ENCODE results near the gene TMEM33. TPM values are rescaled to one million over a fixed set of nuclear protein-coding genes. Genes with fewer than 3 reads are reported as not detected.

TMEM33 gene
- total RNA-seq, 1 donor from 2014 or later: 44.4 TPM

GRCh38 chr4:41949531-41949930 is 14.3 kb downstream of the TMEM33 start:
- Histone ChIP-seq H3K9me3 (no peaks in the 10 kb centered on the region), H3K4me1 (no peaks in the 10 kb centered on the region), H3K36me3 (peaks cover 0 to 45% of the 10 kb centered on the region in 2 donors), H3K4me3 (no peak overlapping the region), H3K27me3 (no peaks in the 10 kb centered on the region), H3K27ac (no peak overlapping the region)
- TF ChIP-seq POLR2A (IDR thresholded peaks at IDR 0.05) (no peak), CTCF (IDR thresholded peaks at IDR 0.05) (no peak), POLR2AphosphoS5 (IDR thresholded peaks at IDR 0.05; ENCODE audit: insufficient read depth in 1 of 2, low read depth in 1 of 2) (no peak)
- no peak for DNase-seq (ENCODE audit: extremely low spot score in 2 of 2)
- intact Hi-C loops (cut with DNase I): no loop called here

GRCh38 chr4:41957634-41958033 is 22.4 kb downstream of the TMEM33 start:
- intact Hi-C loops (cut with DNase I): no loop called here
- no peak for TF ChIP-seq POLR2AphosphoS5 (IDR thresholded peaks at IDR 0.05; ENCODE audit: insufficient read depth in 1 of 2, low read depth in 1 of 2)
- no peak for TF ChIP-seq POLR2A (IDR thresholded peaks at IDR 0.05)
- no peak for TF ChIP-seq CTCF (IDR thresholded peaks at IDR 0.05)
- DNase-seq (ENCODE audit: extremely low spot score in 2 of 2): no peak
- Histone ChIP-seq H3K4me1 (no peaks in the 10 kb centered on the region), H3K27ac (no peak overlapping the region), H3K4me3 (no peak overlapping the region), H3K9me3 (no peaks in the 10 kb centered on the region), H3K27me3 (no peaks in the 10 kb centered on the region), H3K36me3 (peaks cover 0 to 22% of the 10 kb centered on the region in 2 donors)

DNA sequence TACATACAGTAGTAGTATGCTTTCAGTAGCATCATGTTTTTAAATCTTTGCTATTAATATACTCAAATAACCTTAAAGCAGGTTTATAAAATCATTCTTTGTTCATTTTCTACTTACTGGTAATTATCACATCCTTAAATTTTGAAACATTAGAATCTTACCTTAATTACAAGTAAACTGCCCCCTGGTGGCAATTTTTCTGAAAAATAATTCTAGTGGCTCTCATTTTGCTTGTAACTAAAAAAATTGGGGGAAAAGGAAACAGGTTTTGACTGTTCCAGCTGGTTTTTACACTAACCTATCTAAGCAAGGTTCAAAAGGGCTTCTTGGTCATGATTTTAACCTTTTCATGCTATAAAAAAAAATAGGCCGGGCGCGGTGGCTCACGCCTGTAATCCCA is 27.9 kb downstream of the TMEM33 start:
- Histone ChIP-seq H3K27me3 (no peaks in the 10 kb centered on the region), H3K4me1 (no peaks in the 10 kb centered on the region), H3K27ac (no peak overlapping the region), H3K36me3 (no peaks in the 10 kb centered on the region), H3K9me3 (no peaks in the 10 kb centered on the region), H3K4me3 (no peak overlapping the region)
- DNase-seq (ENCODE audit: extremely low spot score in 2 of 2): no peak
- intact Hi-C loops (cut with DNase I): no loop called here
- TF ChIP-seq CTCF (IDR thresholded peaks at IDR 0.05) (no peak), POLR2A (IDR thresholded peaks at IDR 0.05) (no peak), POLR2AphosphoS5 (IDR thresholded peaks at IDR 0.05; ENCODE audit: insufficient read depth in 1 of 2, low read depth in 1 of 2) (no peak)

DNA sequence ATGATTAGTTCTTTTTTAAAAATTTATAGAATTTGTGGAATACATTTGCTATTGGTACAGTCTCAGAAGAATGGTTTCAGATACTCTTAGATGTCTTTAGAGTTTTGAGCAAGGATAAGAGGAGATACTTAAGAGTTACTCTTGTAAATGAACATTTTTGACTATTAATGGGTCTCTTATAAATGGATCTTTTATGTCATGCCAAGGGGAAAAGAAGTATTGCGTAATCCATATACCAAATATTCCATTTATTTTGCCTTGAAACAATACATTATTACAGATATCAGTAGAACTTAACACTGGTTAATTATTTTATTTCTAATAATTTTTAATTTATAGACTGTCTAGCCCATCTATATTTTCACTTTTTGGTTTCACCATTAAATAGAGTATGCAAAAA is 29.2 kb downstream of the TMEM33 start:
- Histone ChIP-seq H3K36me3 (no peaks in the 10 kb centered on the region), H3K27ac (no peak overlapping the region), H3K4me1 (no peaks in the 10 kb centered on the region), H3K4me3 (no peak overlapping the region), H3K9me3 (no peaks in the 10 kb centered on the region), H3K27me3 (no peaks in the 10 kb centered on the region)
- TF ChIP-seq CTCF (IDR thresholded peaks at IDR 0.05) (no peak), POLR2A (IDR thresholded peaks at IDR 0.05) (no peak), POLR2AphosphoS5 (IDR thresholded peaks at IDR 0.05; ENCODE audit: insufficient read depth in 1 of 2, low read depth in 1 of 2) (no peak)
- no peak for DNase-seq (ENCODE audit: extremely low spot score in 2 of 2)
- intact Hi-C loops (cut with DNase I): no loop called here

DNA sequence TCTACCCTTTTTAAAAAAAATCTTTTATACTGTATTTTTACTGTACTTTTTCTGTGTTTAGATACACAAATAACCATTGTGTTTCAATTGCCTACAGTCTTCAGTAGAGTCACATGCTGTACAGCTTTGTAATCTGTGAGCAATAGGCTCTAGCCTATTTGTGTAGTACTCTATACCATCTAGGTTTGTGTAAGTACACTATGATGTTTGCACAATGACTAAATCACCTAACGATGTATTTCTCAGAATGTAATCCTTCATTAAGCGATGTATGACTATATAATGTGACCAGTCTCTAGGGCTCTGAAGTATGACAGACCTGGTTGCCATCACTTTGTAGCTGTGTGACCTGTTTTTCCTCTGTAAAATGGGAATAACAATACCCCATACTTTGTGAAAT is 32.2 kb downstream of the TMEM33 start:
- Histone ChIP-seq H3K27ac (no peak overlapping the region), H3K4me1 (no peaks in the 10 kb centered on the region), H3K36me3 (no peaks in the 10 kb centered on the region), H3K4me3 (no peak overlapping the region), H3K27me3 (no peaks in the 10 kb centered on the region), H3K9me3 (no peaks in the 10 kb centered on the region)
- TF ChIP-seq POLR2AphosphoS5 (IDR thresholded peaks at IDR 0.05; ENCODE audit: insufficient read depth in 1 of 2, low read depth in 1 of 2) (no peak), CTCF (IDR thresholded peaks at IDR 0.05) (no peak), POLR2A (IDR thresholded peaks at IDR 0.05) (no peak)
- intact Hi-C loops (cut with DNase I): no loop called here
- no peak for DNase-seq (ENCODE audit: extremely low spot score in 2 of 2)

Measured in vagina (tissue), 2 donors.